HUES6 (cell line): ENCODE measurements around the gene MUC15.

Experiments used
- H3K27ac ChIP-seq: 2 replicates; pipeline ENCODE4 v1.7.0; 2013; ENCODE audit warnings: low read depth, mild to moderate bottlenecking, low read length, inconsistent platforms
- H3K27me3 ChIP-seq: 2 replicates; pipeline ENCODE4 v1.6.1; 2013; ENCODE audit warnings: low read length; ENCODE audit not compliant: control insufficient read depth, insufficient read depth
- H3K36me3 ChIP-seq: 2 replicates; pipeline ENCODE4 v1.6.1; 2013; ENCODE audit warnings: low read length; ENCODE audit not compliant: control insufficient read depth, insufficient read depth
- H3K4me1 ChIP-seq: 2 replicates; pipeline ENCODE4 v1.6.1; 2013; ENCODE audit warnings: low read length; ENCODE audit not compliant: control insufficient read depth, insufficient read depth
- H3K4me3 ChIP-seq: 2 replicates; pipeline ENCODE4 v1.5.1; 2013; ENCODE audit warnings: low read depth, low read length
- H3K9ac ChIP-seq: one replicate; pipeline ENCODE4 v1.6.1; 2013; ENCODE audit warnings: mild to moderate bottlenecking, low read length
- H3K9me3 ChIP-seq: 2 replicates; pipeline ENCODE4 v1.6.1; 2013; ENCODE audit warnings: low read depth, low read length; ENCODE audit not compliant: control insufficient read depth, insufficient read depth

Gene MUC15

GRCh38 chr11:26572770-26573402 is 823 bp upstream of the MUC15 start:
- Histone ChIP-seq H3K4me3 (no peak overlapping the region), H3K27ac (no peak overlapping the region; the same call in 1 of the 2 replicates), H3K36me3 (no peaks in the 10 kb centered on the region), H3K27me3 (no peaks in the 10 kb centered on the region), H3K9me3 (no peaks in the 10 kb centered on the region), H3K9ac (no peak overlapping the region), H3K4me1 (peaks cover 19% of the 10 kb centered on the region)

GRCh38 chr11:26569646-26570045 is 2.4 kb downstream of the MUC15 start:
- no peaks in the 10 kb centered on the region for H3K36me3 ChIP-seq
- peaks cover 19% of the 10 kb centered on the region for H3K4me1 ChIP-seq
- no peak overlapping the region for H3K9ac ChIP-seq
- H3K4me3 ChIP-seq, result no peak overlapping the region
- no peak overlapping the region for H3K27ac ChIP-seq
- H3K27me3 ChIP-seq, result no peaks in the 10 kb centered on the region
- no peaks in the 10 kb centered on the region for H3K9me3 ChIP-seq

GRCh38 chr11:26558190-26558589 is 13.9 kb downstream of the MUC15 start:
- Histone ChIP-seq H3K4me3 (no peak overlapping the region), H3K9me3 (no peaks in the 10 kb centered on the region), H3K27ac (no peak overlapping the region), H3K36me3 (no peaks in the 10 kb centered on the region), H3K4me1 (no peaks in the 10 kb centered on the region), H3K9ac (no peak overlapping the region), H3K27me3 (no peaks in the 10 kb centered on the region)

- H3K9me3 ChIP-seq, result no peaks in the 10 kb centered on the region
- H3K27me3 ChIP-seq, result no peaks in the 10 kb centered on the region
- H3K4me3 ChIP-seq, result no peak overlapping the region
- H3K9ac ChIP-seq, result no peak overlapping the region
- no peaks in the 10 kb centered on the region for H3K4me1 ChIP-seq
- H3K36me3 ChIP-seq, result no peaks in the 10 kb centered on the region
- no peak overlapping the region for H3K27ac ChIP-seq
These were observed 14.4 kb downstream of the MUC15 start for GRCh38 chr11:26557666-26558065.

- no peak overlapping the region for H3K9ac ChIP-seq
- H3K27me3 ChIP-seq, result no peaks in the 10 kb centered on the region
- no peaks in the 10 kb centered on the region for H3K36me3 ChIP-seq
- H3K4me3 ChIP-seq, result no peak overlapping the region
- H3K4me1 ChIP-seq, result no peaks in the 10 kb centered on the region
- H3K27ac ChIP-seq, result no peak overlapping the region
- no peaks in the 10 kb centered on the region for H3K9me3 ChIP-seq
These were observed 15.5 kb downstream of the MUC15 start for GRCh38 chr11:26556582-26556981.

GRCh38 chr11:26554455-26554854 is 17.6 kb downstream of the MUC15 start:
- Histone ChIP-seq H3K4me1 (no peaks in the 10 kb centered on the region), H3K27me3 (no peaks in the 10 kb centered on the region), H3K9me3 (no peaks in the 10 kb centered on the region), H3K27ac (no peak overlapping the region), H3K9ac (no peak overlapping the region), H3K4me3 (no peak overlapping the region), H3K36me3 (no peaks in the 10 kb centered on the region)

GRCh38 chr11:26553182-26553581 is 18.9 kb downstream of the MUC15 start:
- no peak overlapping the region for H3K9ac ChIP-seq
- no peaks in the 10 kb centered on the region for H3K36me3 ChIP-seq
- no peaks in the 10 kb centered on the region for H3K4me1 ChIP-seq
- H3K4me3 ChIP-seq, result no peak overlapping the region
- no peaks in the 10 kb centered on the region for H3K9me3 ChIP-seq
- no peak overlapping the region for H3K27ac ChIP-seq
- H3K27me3 ChIP-seq, result no peaks in the 10 kb centered on the region

GRCh38 chr11:26551186-26551801 is 20.8 kb downstream of the MUC15 start:
- no peak overlapping the region for H3K9ac ChIP-seq
- H3K9me3 ChIP-seq, result no peaks in the 10 kb centered on the region
- H3K4me1 ChIP-seq, result no peaks in the 10 kb centered on the region
- H3K27me3 ChIP-seq, result no peaks in the 10 kb centered on the region
- H3K4me3 ChIP-seq, result no peak overlapping the region
- H3K27ac ChIP-seq, result no peak overlapping the region
- no peaks in the 10 kb centered on the region for H3K36me3 ChIP-seq

GRCh38 chr11:26550022-26550421 is 22.0 kb downstream of the MUC15 start:
- H3K36me3 ChIP-seq, result no peaks in the 10 kb centered on the region
- no peak overlapping the region for H3K4me3 ChIP-seq
- H3K27me3 ChIP-seq, result no peaks in the 10 kb centered on the region
- H3K4me1 ChIP-seq, result no peaks in the 10 kb centered on the region
- H3K9ac ChIP-seq, result no peak overlapping the region
- no peak overlapping the region for H3K27ac ChIP-seq
- no peaks in the 10 kb centered on the region for H3K9me3 ChIP-seq

- no peaks in the 10 kb centered on the region for H3K4me1 ChIP-seq
- H3K27me3 ChIP-seq, result no peaks in the 10 kb centered on the region
- no peaks in the 10 kb centered on the region for H3K36me3 ChIP-seq
- H3K4me3 ChIP-seq, result no peak overlapping the region
- H3K9ac ChIP-seq, result no peak overlapping the region
- H3K27ac ChIP-seq, result no peak overlapping the region
- H3K9me3 ChIP-seq, result no peaks in the 10 kb centered on the region
These were observed 22.9 kb downstream of the MUC15 start for GRCh38 chr11:26549176-26549575.

- no peaks in the 10 kb centered on the region for H3K36me3 ChIP-seq
- no peak overlapping the region for H3K27ac ChIP-seq
- no peak overlapping the region for H3K4me3 ChIP-seq
- H3K9ac ChIP-seq, result no peak overlapping the region
- H3K4me1 ChIP-seq, result no peaks in the 10 kb centered on the region
- no peaks in the 10 kb centered on the region for H3K27me3 ChIP-seq
- no peaks in the 10 kb centered on the region for H3K9me3 ChIP-seq
These were observed 30.2 kb downstream of the MUC15 start for GRCh38 chr11:26541870-26542269.
